ENCODE data around the gene SLC16A12.
"Not testable (repeated sequence)": the region's sequence is repeated elsewhere in the genome, so short reads cannot be mapped to it uniquely, and the experiment has no call there.

SLC16A12 gene

GRCh38 chr10:89454561-89455347, 80.6 kb downstream of the SLC16A12 start:
- DNase-seq (ENCODE audit: low read depth), result no peak
- no peak for TF ChIP-seq CTCF (IDR thresholded peaks at IDR 0.05; ENCODE audit: control insufficient read depth, extremely low read depth, insufficient read depth)
- H3K4me3 ChIP-seq (ENCODE audit: low read depth, low read length), result no peak overlapping the region

GRCh38 chr10:89452193-89452592, 83.2 kb downstream of the SLC16A12 start:
- no peak for TF ChIP-seq CTCF (IDR thresholded peaks at IDR 0.05; ENCODE audit: control insufficient read depth, extremely low read depth, insufficient read depth)
- no peak for DNase-seq (ENCODE audit: low read depth)
- no peak overlapping the region for H3K4me3 ChIP-seq (ENCODE audit: low read depth, low read length)

GRCh38 chr10:89450901-89451300, 84.5 kb downstream of the SLC16A12 start:
- H3K4me3 ChIP-seq (ENCODE audit: low read depth, low read length), result no peak overlapping the region
- TF ChIP-seq CTCF (IDR thresholded peaks at IDR 0.05; ENCODE audit: control insufficient read depth, extremely low read depth, insufficient read depth), result no peak
- DNase-seq (ENCODE audit: low read depth), result no peak

GRCh38 chr10:89444819-89445218, 90.6 kb downstream of the SLC16A12 start:
- H3K4me3 ChIP-seq (ENCODE audit: low read depth, low read length), result not testable (repeated sequence)

GRCh38 chr10:89442289-89442688, 93.1 kb downstream of the SLC16A12 start:
- no peak overlapping the region for H3K4me3 ChIP-seq (ENCODE audit: low read depth, low read length)
- no peak for DNase-seq (ENCODE audit: low read depth)
- no peak for TF ChIP-seq CTCF (IDR thresholded peaks at IDR 0.05; ENCODE audit: control insufficient read depth, extremely low read depth, insufficient read depth)

More at GRCh38 chr10:89444819-89445218, 90.6 kb downstream of the SLC16A12 start:
- DNase-seq (ENCODE audit: low read depth), result not testable (repeated sequence)

- peak; percentile 32 for DNase-seq (ENCODE audit: low read depth)
- no peak for TF ChIP-seq CTCF (IDR thresholded peaks at IDR 0.05; ENCODE audit: control insufficient read depth, extremely low read depth, insufficient read depth)
- H3K4me3 ChIP-seq (ENCODE audit: low read depth, low read length), result no peak overlapping the region
Measured at GRCh38 chr10:89440226-89441009, 95.0 kb downstream of the SLC16A12 start.

- DNase-seq (ENCODE audit: low read depth), result no peak
- H3K4me3 ChIP-seq (ENCODE audit: low read depth, low read length), result no peak overlapping the region
- no peak for TF ChIP-seq CTCF (IDR thresholded peaks at IDR 0.05; ENCODE audit: control insufficient read depth, extremely low read depth, insufficient read depth)
Measured at GRCh38 chr10:89438525-89438924, 96.9 kb downstream of the SLC16A12 start.

All from LNCaP clone FGC (cell line).